Head of caudate nucleus (tissue), 42 donors: ENCODE measurements around the gene IFT122.

ENCODE experiments used
- DNase-seq, 42 donors: peaks; one replicate each; pipeline versions ENCODE4 v3.0.0 to v3.0.0-alpha.2; 2020 to 2021; ENCODE audit warnings: mixed read lengths in 7 of 42
- intact Hi-C: fragments of 100-400 bp; cut with DNase I; formaldehyde crosslinking; loops from one replicate; pipeline ENCODE4 v1.15.0; 2022

Gene IFT122

GRCh38 chr3:129556358-129556695 is 116.3 kb downstream of the IFT122 start:
- DNase-seq, result no peak
- intact Hi-C loops, result no loop called here

- intact Hi-C loops, result no loop called here
- no peak for DNase-seq
Measured at GRCh38 chr3:129556890-129557547, 117.0 kb downstream of the IFT122 start.

- intact Hi-C loops, result no loop called here
- DNase-seq, result no peak
Measured at GRCh38 chr3:129557548-129557894, 117.5 kb downstream of the IFT122 start.

- intact Hi-C loops, result no loop called here
- DNase-seq, result no peak
Measured at GRCh38 chr3:129558081-129558771, 118.2 kb downstream of the IFT122 start.

GRCh38 chr3:129558772-129559564 is 118.9 kb downstream of the IFT122 start:
- DNase-seq, result no peak
- intact Hi-C loops, result no loop called here

- no peak for DNase-seq
- intact Hi-C loops, result no loop called here
Measured at GRCh38 chr3:129559565-129560079, 119.6 kb downstream of the IFT122 start.

DNA sequence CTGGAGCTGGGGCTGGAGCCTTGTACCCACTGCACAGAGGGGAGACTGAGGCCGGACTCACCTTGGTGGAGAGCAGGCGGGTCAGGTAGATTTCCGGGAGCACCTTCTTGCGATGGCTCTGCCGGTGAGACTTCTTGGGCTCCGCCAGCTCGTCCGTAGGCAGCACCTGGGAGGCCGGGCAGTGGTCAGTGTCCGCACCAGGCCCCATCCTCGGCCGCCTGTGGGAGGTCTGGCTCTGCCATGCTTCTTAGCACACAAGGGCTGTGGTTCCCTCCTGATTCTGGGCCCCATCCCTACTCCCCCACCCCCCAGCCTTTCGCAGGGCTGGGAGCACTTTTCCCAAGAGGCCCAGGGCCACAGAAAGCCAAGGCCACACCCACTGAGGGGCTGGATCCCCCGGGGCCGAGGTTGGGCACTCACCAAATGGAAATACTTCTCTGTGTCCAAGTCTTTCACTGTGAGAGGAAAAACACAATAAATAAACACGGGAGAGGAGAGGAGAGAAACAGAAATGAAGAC is 120.3 kb downstream of the IFT122 start:
- DNase-seq, result no peak
- intact Hi-C loops, result no loop called here

- DNase-seq, result peak in 39 of 42 donors; percentile 12 to 81 (median 53)
- intact Hi-C loops, result no loop called here
Measured at GRCh38 chr3:129560911-129561594, 121.0 kb downstream of the IFT122 start.

DNA sequence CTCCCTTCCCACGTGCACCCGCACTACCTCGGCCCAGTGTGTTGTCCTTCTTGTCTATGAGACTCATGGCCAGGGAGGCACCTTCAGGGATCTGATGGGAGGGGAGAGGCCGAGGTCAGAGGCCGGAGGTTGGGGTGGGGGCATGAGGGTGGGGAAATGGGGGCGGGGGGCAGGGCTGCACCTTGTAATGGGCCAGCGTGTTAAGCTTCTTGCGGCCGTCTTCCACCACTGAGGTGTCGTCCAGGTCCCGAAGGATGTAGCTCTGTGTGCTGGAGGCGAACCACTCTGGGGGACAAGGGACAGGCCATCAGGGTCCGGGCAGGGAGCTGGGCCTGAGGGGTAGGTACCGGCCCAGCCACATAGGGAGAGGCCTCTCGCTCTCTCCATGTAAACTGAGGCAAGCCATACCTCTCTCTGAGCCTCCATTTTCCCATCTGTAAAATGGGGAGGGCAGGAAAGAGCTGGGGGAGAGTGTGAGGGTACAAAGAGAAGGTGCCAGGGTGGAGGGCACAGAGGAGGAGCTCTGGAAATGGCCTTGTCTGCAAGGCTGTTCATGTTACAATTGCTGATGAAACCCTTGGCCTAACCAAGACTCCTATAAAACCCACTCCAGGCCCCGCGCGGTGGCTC is 121.7 kb downstream of the IFT122 start:
- intact Hi-C loops, result no loop called here
- DNase-seq, result no peak

DNA sequence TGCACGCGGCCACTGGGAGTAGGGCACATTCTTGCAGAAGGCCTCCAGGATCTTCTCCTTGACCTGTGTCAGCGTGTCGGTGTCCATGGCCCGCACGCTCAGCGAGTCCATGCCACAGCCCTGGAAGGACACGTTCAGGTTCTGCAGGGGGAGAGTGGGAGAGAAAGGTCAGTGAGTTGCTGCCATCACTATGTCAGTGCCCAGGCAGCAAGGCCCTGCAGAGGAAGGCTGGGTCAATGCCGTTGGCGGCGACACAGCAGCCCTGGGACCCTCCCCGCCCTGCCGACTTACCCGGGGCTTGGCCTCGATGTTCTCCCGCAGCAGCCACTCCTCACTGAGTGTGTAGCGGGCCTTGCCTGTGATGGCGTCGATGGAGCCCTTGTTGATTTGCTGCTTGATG is 122.8 kb downstream of the IFT122 start:
- DNase-seq, result no peak
- intact Hi-C loops, result no loop called here

DNA sequence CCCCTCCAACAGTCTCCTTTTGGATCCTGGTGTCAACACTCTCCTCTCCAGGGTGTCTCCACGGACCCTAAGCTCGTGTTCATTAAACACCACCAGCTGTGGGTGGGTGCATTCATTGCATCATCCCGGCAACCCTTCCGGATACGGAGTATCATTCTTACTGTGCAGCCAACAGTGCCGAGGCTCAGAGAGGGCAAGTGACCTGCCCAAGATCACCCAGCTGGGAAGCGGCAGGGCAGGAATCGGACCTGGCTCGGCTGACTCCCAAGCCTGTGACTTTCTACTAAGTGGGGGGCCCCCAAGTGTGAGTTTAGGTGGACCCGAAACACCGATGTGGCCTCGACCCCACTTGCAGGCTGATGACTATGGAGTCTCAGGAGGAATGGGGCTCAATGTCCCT is 123.3 kb downstream of the IFT122 start:
- intact Hi-C loops, result no loop called here
- no peak for DNase-seq

DNA sequence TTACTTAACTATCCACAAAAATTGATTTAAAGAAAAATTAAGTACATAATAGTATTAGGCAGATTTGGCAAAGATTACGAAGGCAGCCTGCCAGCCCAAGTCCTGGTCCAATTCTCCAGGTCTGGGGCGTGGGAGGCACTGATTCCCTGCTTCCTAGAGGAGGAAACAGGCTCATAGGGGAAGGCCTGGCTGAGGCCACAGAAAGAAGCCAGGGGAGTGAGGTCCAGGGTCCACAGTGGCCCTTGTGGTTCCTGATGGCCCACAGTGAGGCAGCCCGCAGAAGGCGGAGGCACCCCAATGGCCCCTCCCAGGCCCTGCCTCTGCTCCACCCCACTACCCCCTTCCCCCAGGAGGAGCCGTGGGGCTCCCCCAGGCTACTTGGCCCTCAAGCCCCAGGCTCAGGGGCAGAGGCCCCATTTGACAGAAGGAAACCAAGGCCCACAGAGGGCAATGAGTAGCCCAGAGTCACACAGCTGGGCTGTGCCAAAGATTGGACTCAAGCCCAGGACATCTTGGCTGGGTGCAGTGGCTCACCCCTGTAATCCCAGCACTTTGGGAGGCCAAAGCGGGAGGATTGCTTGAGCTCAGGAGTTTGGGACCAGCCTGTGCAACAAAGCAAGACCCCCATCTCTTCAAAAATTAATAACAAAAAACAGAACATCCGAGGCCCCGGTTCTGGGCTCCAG is 124.0 kb downstream of the IFT122 start:
- intact Hi-C loops, result no loop called here
- no peak for DNase-seq

GRCh38 chr3:129564981-129565644 is 125.1 kb downstream of the IFT122 start:
- no peak for DNase-seq
- intact Hi-C loops, result no loop called here

DNA sequence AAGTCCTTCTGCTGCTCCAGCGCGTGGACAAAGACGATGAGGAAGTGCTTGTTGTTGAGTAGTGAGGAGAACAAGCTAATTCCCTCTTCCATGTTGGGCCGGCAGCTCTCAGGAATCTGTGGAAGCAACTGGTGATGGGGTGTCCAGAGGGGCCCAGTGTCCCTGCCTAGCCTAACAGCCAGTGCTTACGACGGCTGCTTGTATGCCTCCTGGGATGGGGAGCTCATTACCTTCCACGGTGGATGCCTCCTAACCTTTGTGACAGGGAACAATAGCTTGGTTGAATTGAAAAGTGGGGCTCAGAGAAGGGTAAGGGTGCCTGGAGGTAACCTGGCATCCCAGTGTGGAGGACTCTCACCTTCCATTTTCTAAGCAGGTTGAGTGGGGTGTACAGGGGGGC is 125.9 kb downstream of the IFT122 start:
- intact Hi-C loops, result no loop called here
- DNase-seq, result no peak

- intact Hi-C loops, result no loop called here
- DNase-seq, result no peak
Measured at GRCh38 chr3:129567176-129567705, 127.2 kb downstream of the IFT122 start.

DNA sequence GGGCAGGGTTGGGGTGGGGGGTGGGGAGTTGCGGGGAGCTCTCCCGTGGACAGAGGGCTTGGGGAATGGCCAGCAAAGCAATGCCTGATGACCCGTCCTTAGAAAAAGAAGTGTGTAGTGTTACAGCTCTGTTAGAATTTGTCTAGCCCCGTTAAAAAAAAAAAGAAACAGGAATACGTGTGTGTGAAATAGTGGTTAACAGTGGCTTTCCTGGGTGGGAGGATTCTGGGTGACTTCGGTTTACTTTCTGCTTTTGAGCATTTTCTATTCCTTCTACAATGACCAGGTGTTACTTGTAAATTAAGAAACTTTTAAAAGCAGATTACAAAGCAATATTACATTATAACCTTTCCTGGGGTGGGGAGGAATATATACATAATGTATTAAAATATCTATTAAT is 127.9 kb downstream of the IFT122 start:
- no peak for DNase-seq
- intact Hi-C loops, result no loop called here

GRCh38 chr3:129569856-129570255 is 129.8 kb downstream of the IFT122 start:
- intact Hi-C loops, result no loop called here
- DNase-seq, result no peak
